Stimulated activated naive CD4-positive, alpha-beta T cell (primary cell): ENCODE data around the gene HOXC9.

Experiments used
- DNase-seq, 6 experiments: peaks; one replicate each; lab custom pipeline; 2025; lab: John Stamatoyannopoulos, UW

Gene HOXC9

DNA sequence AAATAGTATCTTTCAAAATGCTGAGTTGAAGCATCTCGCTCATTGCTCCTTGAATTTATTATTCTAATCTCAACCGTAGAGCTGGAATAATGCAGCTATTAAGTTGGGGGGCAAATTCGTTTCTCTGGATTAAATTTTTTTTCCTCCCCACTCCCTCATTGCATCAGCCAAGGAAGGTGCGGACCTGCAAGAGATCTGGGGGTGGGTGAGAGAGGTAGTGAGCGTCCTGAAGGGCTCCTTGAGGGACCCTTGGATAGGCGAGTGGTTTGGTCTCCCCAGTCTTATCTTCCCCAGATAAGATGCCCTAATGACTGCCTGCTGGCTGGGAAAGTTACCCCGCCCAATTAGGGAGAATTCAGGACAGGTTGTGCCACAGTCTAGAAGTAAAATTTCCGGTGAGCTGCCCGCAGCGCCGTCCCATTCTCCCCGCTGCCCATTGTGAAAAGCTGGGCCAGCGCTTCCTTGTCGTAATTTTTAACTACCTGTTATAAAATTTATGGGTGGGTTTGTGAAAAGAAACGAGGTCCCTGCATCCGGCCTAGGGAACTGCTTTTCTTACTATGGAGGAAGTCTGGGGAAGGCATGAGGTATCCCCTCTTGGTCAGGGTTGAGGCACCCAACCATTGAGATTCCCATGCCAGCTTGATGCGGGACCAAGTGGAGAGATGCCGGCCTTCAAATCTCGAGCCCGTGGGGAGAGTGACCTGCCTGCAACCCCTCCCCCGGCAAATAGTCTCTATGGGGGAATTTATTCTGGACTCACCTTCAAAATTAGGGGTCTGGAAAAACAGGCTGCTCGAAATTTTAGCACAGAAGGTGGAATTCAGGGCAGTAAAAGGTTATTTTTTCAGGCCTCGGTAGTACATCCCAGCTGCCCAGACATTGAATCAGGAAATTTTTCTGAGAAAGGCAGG lies 15.3 kb downstream of the HOXC9 start:
- DNase-seq = no peak

DNA sequence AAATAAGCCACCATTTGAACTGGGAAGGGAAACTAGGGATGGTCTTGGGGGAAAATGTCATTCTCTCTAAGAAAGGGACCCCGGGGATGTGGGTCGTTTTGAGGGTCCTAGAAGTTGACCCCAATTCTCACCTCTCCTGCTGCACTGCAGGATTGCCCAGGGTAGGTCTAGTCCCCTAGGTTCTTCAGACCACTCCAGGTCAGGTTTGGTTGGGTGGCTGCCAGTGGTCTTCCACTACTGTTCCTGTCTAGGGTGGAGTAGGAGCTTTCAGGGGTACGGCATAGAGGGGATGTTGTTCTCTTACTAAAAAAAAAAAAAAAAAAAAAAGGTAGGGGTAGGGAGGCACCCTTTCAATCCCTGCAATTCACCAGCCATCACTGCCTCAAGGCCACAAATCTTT lies 16.1 kb downstream of the HOXC9 start:
- no peak for DNase-seq

DNA sequence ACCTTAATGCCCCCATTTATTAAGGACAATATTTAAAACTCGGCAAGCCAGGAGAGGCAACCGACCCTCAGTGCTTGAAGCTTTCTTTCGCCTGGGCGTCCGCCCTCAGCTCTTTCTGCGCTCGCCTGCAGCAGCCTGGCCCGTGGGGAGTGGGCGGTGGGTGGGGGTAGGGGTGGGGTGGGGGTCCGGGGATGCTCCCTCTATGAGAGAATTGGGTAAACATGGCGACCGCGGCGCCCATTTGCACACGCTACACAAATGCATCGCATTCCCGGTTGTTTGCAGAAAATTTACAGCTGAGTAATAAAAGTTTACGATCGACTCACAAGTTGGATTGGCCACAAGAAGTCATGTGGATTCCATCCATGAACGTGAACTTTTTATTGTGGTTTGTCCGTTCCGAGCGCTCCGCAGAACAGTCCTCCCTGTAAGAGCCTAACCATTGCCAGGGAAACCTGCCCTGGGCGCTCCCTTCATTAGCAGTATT lies 16.6 kb downstream of the HOXC9 start:
- no peak for DNase-seq

DNA sequence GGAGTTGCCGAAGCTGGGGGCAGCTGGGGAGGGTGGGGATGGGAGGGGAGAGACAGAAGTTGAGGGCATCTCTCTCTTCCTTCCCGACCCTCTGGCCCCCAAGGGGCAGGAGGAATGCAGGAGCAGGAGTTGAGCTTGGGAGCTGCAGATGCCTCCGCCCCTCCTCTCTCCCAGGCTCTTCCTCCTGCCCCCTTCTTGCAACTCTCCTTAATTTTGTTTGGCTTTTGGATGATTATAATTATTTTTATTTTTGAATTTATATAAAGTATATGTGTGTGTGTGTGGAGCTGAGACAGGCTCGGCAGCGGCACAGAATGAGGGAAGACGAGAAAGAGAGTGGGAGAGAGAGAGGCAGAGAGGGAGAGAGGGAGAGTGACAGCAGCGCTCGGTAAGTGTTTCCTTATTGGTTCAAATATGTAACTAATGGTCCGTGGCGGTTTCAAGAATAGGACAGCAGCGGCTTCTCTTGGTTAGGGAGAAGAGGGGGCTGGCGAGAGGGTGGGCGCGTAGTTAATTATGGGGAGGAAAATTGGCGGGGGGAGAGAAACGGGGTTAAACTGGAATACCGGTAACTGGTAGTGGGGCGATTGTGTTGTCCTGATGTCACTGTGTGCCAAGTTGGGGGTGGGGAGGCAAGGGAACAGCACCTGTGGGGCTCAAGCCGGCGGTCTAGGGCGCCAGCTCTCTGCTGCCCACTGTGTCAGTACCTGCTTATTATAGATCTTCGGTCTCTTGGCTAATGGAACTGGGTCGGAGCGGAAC lies 17.2 kb downstream of the HOXC9 start:
- no peak for DNase-seq

DNA sequence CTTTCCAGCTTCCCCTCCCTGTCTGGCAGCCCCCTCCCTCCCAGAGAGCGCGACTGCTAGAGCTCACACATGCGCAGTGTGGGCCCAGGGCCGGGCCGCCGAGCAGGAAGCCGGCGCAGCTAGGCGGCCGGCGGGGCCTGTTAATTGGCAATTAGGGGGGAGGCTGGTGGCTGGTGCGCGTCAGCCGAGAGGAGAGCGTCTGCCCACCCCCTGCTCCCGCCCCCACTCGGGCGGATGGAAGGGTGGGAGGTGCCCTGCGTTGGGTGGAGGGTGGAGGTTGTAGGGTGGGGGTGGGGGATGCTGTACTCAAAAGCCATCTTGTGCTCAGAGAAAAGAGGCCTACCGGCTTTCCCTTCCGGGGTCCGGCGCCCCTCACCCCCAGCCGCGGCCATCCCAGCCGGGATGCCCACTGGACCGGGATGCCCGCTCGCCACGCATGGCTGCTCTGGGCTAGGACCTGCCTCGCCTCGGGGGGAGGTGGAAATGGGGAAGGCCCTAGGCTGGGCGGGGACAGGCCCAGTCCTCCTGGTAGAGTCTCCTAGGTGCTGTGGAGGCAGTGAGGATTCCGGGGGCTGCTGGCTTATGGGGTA lies 18.0 kb downstream of the HOXC9 start:
- peak; percentile 28 to 65 (median 58) for DNase-seq

DNA sequence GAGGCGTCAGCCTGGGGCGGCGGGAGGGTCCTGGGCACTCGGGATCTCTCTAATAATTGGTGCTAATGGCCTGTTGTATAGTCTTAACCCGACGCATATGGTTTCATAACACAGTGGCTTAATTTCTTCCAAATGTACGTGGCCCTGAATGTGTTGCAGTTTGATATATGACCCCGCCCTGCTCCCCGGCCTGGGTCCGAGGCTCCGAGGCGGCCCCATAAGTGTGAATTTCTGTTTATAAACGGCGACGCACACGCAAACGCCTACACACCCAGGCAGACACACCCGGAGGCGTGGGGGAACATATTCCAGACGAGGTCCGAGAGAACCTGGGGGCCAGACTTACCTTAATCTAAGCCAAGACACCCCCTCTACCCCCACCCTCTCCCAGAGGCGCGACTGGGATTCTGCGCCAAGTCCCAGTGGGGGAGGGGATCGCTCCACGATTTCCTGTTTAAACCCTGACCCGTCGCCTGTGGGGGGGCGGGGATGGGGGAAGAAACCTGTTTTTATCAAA lies 18.6 kb downstream of the HOXC9 start:
- DNase-seq = no peak

DNA sequence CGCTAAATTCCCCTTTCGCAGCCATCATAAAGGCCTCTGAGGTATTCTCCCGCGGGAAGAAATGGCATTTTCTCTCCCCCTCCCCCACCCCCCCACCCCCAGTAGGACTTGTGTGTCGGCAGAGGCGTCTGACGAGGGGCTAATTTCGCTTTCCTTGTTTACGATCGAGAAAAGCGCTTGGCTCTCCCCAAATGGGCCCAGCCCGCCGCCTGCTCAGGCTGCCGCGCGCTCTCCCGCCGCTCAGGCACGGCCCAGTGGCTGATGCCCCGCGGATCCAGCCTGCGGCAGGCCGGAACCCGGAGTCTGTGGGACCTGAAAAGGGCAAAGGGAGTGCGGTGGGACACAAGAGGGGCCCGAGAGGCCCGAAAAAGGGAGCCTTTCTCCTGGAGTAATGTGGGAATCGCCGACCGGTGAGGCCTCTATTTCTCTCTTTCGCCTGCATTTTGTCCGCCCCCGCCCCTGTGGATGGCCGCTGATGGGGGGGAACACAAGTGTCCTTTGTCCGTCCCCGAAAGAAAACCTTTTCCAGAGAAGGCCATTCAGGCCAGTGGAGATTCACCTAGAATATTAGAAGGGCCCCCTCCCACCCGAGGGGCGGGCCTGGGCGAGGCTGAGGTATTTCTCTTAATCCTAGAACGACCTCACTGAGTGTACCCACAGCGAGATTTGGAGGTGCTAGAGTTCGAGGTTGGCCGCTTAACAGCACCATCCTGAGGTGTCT lies 19.3 kb downstream of the HOXC9 start:
- no peak for DNase-seq

DNA sequence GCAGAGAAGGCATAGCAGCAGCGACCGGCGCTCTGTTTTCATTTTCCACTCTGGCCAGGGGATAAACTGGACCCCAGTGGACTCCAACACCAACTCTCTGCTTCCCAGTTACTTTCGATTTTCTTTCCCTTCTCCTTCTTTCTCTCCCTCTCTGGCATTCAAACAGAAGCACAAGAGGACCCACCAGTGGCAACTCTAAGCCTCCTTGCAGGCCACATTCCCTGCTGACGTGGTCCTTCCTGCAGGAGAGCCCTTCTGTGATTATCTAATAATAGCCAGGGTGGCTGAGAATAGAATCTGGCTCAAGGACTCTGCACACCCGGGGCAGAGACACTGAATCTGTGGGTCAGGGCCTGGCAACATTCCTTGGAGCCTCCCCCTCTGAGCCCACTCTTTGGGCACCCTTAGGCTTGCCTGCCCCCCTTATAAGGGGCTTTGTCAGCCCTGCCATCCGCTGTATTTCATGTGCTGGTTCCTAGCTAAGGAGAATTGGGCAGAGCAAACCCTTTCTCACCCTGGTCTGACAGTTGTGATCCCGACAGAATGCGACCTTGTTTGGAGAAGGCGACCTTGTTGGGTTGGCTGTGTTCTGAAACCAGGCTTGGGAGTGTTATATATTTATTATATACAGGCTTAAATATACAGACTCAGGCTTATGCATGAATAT lies 20.1 kb downstream of the HOXC9 start:
- DNase-seq = no peak

DNA sequence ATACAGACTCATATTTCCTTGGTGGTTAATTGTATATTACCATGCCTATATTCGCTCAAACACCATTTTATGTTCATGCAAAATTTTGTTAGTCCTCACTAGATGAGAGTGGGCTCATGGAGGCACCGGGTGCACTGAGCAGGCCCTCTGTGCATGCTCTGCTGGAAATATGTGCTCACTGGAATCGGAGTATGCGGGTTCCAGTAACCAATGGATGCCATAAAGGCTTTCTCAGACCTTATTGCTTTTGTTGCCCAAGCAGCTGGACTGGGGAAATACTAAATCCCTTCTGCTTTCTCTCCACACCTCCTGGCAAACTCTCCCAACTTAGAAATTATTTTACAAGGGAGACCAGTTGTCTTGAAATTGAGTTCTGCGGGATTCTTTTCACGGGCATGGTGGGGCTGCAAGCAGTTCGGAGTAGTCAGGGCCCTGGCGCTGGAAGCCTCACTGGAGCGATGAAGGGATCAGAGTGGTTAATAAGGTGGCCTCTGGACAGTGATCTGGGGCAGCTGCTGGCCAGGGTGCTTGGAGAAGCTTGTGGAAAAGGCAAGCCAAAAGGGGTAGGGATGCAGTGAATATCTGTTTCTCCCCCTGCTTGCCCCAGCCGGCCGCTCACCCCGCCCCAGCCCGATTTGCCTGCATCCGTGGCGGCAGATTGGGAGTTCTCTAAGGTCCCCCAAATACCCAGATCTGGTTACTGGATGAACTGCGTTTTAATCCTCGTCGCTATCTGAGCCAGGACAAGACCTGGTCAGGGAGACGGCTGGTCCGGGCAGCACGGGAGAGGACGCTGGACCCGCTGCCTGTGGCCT lies 20.8 kb downstream of the HOXC9 start:
- no peak for DNase-seq

DNA sequence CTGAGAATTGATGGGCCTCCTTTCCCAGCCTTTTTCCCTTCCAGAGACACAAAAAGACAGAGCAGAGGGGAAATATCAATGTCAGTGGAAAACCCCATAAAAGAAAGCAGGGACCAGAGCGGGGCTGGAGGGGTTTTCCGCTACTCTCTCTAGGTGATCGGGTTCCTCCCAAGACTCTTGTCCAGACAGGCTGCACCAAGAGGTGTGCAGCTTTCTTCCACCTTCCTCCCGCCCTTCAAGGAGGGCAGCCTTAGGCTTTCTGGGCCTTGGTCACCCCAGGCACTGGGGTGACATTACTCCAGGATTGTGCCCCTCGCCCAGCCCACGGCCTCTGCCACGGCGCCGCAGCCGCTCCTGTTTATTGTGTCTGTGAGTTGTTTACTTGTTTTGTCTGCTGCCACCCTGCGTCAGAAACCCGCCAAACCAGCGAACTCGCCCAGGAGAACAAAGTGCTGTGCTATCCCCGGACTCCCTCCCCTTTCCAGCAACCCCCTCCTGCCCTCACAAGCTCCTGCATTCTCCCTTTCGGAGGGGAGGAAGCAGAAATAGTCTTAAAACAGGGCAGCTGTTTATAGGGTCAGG lies 21.6 kb downstream of the HOXC9 start:
- DNase-seq = no peak

DNA sequence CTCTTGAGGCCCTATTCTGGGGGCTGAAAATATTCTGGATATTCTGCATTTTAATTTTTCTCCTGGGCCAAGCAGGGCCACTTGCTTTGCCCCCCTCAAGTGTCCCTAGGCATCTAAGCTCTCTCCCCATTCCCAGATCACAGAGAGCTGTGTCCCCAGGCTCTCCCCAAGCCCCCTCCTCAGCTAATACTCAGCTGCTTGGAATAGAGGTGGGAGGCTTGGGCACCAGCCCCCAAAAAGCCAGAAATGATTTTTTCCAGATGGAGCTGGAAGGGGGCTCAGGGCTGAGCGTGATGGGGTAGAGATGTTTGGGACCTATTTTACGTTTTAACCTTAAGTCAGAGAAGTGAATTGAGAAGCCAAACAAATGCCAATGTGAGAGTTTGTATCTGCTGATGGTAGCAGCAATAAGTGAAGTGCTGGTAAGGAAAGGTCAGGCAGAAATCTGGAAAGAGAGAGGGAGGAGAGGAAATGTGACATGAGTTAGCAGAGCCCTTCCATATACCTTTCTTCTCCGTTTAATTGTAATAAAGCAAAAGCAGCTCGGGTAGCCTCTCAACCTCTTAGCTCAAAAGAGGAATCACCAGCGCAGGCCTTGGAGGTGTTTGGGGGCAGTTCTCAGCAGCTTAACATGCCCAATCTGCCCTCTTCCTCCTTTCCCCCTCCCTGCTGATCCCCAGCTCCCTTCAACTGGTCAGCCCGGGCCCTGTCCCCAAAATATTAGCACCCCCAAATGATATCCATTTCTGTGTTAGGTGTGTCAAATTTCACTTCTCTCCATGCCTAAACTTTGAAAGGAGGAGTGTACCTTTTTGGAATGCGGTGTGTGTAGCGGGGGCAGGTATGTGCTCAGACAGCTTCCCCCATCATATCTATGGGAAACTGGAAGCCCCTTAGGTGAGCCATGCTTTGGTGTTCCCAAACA lies 23.3 kb downstream of the HOXC9 start:
- DNase-seq = no peak

DNA sequence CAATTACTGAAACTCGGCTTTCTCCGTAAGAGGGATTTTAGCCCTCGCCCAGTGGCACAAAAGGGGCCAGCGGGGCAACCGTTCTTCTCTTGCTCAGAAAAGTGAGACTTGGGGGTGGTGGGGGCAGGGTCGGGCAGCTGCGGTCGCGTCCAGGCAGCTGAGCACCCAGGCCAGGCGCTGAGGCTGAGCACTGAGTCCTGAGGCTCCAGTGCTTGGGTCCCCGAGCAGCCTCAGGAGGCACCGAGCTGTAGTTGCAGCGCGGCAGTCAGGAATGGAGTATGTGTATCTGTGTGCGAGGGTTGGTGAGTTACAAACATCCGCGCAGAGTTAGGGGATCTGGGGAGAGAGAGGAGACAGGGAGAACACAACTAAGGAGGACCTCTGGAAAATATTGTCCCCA lies 24.2 kb downstream of the HOXC9 start:
- no peak for DNase-seq

DNA sequence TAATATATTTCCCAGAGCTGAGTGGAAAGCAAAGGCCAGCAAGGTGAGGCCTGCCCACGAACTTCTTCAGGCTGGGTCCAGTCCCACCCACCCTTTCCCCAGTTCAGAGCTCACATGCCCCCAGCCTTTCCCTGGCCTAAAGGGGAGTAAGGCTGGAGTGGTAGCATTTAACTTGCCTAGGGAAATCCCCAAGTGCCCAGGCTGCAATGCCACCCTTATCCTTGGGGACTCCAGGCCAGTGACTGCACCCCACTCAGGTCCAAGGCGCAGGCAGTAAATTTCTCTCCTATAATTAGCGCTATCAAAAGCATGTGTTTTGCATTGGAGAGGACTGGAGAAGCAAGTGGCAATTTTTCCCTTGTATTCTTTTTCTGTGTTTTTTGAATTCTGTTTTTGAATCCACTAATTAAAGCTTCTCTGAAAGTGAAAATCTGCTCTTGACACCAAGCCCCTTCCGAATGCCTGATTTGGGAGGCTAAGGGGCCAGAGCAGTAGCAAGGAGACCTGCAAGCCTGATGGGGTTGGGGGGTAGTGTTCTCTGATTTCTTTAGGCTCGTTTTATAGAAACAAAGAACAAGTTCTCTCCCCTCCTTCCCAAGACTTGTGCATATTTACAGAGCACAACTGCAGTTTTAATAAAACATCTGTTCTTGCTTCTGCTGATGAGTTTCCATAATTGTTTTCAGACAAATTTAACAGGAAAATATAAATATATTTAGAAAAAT lies 24.8 kb downstream of the HOXC9 start:
- DNase-seq = no peak

DNA sequence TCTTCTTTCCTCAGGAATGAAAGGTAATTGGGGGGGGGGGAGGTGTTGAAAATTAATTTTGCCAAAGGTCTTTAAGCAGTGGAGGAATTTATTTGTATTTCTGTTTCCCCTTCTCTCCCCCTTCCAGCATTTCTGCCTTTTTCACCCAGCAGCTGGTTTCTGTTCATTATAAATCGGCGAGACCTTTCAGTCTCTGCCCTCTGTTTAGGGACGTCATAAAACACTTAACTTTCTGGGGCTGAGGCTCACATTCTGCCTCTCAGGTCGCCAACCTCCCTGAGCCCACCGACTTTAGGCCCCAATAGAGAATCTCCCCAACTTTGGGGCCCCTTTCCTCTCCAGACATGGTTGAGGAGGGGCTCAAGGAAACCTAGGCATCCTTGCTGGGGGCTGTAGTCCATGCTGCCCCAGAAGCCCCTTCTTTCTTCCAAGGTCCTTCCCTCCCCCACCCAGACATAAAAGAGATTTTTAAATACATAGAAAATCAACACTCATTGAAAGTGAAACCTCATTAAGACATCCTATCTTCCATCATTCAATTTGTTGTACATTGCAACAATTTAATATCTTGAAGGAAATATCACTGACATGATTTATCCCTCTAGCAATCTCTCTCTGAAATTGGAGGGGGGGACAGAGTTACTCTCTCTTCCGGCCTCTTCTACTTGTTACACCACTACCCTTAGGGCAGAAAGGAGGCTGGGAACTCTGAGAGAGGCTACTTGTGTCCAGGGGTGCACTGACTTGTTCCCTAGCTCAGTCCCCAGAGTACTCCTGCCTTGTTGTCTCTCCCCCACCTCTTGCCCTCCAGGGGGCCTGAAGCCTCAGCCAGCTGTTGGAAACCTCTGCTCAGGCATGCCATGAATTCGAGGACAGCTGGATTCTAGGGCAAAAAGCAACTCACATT lies 25.8 kb downstream of the HOXC9 start:
- no peak for DNase-seq

DNA sequence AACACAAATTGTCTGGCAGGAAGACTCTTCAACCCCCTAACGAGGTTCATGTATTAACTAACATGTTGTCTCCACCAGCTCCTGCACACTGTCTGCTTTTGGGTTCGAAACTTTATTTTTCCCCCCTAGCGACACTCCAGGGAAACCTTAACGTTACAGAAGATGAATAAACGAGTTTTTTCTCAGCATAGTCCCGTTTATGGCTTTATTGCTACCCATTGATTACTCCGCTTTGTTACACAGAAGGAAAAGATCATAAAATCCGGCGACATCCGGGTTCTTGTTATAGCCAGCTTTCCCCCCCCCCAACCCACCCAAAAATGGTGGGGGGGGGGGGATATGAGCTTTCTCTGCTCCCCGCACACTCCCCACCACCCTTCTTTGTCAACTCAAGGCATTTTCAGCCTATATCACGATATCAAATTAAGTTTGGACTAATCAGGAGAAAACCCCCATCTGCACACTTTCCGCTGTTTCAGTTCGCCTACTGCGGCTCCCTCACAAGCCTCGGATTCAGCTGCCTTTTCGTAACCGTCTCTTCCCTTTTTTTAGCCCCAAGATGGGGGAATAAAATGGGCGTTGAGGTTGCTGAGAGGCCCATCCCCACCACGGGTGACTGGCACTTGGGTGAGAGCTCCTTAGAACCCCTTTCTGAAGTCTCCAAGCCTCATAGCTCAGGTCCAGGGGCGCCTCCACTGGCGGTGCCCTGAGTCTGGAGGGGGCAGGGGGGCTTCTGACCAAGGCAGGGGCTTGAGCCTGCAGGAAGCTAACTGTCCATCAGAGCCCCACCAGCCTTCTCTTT lies 26.9 kb downstream of the HOXC9 start:
- no peak for DNase-seq

DNA sequence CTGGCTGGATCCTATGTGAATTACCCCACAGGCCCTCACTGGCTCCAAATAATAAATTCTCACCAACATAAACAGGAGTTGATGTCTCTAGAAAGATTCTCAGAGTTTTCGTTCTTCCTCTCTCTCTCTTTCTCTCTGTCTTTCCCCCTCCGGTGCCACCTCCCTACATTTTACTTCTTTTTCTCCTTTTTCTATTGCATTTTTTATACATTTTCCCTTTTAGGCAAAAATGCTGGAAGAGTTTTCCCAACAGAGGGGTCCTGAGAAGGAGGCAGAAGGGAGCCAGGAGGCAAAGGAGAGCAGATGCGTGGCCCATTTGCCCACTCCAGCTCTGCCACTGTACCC lies 27.5 kb downstream of the HOXC9 start:
- DNase-seq = no peak
